GM23248 (cell line): Measurements from ENCODE around the gene CCDC201.

Source experiments
- EZH2 ChIP-seq: fragments of 200-600 bp; sonication (generic); IDR thresholded peaks from 2 replicates; pipeline ENCODE4 v1.6.1; 2018; ENCODE audit warnings: antibody characterized with exemption, mild to moderate bottlenecking; ENCODE audit not compliant: insufficient read depth, poor library complexity, severe bottlenecking
- EZH2phosphoT487 ChIP-seq: fragments of 200-600 bp; sonication (generic); IDR thresholded peaks from 2 replicates; pipeline ENCODE4 v1.6.1; 2018; ENCODE audit warnings: antibody characterized with exemption, moderate library complexity, mild to moderate bottlenecking, low read depth; ENCODE audit not compliant: insufficient read depth

DNA sequence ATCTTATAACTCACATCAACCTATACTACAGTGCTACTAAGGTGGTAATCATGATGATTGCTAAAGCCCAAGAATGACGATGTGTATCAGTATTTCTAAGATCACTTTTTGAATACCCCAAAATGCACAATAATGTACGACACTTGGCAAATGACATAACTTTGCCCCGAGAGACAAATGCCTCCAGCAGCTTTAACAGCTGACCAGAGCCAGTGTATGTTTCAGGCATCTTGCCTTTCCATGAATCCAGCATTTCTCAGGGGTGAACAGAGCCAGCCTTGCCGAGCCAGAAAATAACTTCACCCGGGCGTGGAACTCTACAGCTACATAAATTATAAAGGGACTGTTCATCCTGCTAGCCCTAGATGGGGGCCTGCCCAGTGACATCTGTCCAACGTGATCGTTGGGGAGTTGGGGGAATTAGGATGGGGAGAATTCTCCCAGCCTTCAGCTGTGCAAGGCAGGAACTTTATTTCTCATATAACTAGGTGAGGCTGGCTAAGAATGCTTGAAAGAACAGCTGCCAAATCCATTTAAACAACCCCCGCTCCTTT, 46.4 kb upstream of the CCDC201 start:
- TF ChIP-seq EZH2 (no peak), EZH2phosphoT487 (no peak)
